ENCODE results near the gene YPEL3.

DNA sequence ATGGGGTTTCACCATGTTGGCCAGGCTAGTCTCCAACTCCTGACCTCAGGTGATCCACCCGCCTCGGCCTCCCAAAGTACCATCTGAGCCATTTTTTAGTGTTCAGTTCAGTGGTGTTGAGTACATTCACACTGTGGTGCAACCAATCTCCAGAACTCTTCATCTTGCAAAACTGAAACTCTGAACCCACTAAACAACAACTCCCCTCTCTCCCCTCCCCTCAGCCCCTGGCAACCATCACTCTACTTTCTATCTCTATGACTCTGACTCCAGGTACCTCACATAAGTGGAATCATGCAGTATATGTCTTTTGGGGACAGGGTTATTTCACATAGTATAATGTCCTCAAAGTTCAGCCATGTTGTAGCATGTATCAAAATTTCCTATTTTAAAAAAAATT is 45.7 kb upstream of the YPEL3 start:
- TF ChIP-seq, protein P1, sequence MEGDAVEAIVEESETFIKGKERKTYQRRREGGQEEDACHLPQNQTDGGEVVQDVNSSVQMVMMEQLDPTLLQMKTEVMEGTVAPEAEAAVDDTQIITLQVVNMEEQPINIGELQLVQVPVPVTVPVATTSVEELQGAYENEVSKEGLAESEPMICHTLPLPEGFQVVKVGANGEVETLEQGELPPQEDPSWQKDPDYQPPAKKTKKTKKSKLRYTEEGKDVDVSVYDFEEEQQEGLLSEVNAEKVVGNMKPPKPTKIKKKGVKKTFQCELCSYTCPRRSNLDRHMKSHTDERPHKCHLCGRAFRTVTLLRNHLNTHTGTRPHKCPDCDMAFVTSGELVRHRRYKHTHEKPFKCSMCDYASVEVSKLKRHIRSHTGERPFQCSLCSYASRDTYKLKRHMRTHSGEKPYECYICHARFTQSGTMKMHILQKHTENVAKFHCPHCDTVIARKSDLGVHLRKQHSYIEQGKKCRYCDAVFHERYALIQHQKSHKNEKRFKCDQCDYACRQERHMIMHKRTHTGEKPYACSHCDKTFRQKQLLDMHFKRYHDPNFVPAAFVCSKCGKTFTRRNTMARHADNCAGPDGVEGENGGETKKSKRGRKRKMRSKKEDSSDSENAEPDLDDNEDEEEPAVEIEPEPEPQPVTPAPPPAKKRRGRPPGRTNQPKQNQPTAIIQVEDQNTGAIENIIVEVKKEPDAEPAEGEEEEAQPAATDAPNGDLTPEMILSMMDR (IDR thresholded peaks at IDR 0.05; ENCODE audit: extremely low read depth in 1 of 2, insufficient read depth in 1 of 2, low read depth in 1 of 2, low read length in 2 of 2): no peak
- TF ChIP-seq POLR2A (IDR thresholded peaks at IDR 0.05; ENCODE audit: low read depth, low read length) (no peak), MYC (IDR thresholded peaks at IDR 0.05; ENCODE audit: low read depth, low read length) (no peak)

Measured in endothelial cell of umbilical vein (primary cell).